CD4-positive, alpha-beta T cell treated with Interferon gamma for 1 hour (primary cell): Measurements from ENCODE around the gene TMED7.

Experiments
- DNase-seq: peaks from one replicate; pipeline ENCODE4 v3.0.0-alpha.2; 2020

TMED7 gene

DNA sequence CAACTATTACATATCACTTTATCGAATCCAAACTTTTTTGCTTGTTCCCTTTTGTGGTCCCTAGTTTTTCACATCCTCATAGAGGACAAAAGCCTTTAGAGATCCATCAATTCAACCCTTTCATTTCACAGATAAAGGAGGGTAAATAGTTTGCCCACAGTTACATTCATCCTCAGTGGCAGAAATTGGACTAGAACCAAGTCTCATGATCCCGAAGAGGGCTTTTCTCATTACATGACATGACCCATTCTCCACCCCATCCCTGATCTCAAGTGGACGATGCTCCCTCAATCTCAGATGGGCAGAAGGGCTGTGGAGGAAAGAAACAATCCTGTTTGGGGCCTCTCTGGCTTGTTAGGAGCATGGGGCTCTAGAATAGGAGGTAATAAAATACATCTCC lies 46.6 kb downstream of the TMED7 start:
- no peak for DNase-seq

DNA sequence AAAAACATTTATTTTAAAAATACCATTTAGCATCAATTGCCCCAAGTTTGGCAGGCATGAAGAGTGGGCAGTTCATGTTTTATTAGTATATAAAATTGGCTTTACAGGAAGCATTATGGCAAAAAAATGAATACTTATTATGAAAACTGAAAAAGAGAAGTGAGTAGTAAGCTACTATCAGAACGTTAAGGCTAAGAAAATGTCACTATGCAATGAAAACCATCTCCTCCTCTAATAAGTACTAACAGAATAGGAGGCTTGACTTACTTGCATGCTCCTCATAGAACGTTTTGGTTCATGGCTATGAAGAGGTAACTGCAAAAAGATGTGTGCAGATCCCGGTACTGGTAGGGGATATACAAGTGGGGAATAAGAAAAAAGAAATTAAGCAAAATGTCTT lies 47.2 kb downstream of the TMED7 start:
- DNase-seq = no peak

DNA sequence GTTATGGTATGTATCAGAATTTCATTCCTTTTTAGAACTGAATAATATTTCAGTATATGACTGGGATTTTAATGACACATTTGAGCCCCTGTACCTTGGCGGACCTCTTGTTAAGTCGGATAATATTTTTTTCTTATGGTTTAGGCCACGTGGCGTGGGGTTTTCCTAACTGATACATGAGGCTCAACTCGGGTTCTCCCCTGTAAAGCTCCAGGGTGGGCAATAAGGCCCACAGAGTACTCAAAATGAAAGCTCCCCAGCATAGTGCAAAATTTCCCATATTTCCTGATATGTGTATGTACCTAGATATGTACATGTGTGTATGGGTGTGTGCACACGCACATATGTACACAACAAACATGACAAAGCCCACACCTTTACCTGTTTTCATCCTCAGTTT lies 48.1 kb downstream of the TMED7 start:
- DNase-seq = no peak

DNA sequence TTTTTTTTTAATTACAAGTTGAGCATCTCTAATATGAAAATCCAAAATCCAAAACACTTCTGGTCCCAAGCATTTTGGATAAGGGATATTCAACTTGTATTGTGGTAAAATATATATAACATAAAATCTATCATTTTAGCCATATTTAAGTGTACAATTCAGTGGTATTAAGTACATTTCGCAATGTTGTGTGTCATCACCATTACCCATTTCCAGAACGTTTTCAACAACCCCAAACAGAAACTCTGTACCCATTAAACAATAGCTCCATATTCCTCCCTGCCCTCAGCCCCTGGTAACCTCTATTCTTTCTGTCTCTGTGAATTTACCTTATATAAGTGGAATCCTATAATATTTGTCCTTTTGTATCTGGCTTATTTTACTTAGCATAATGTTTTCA lies 48.5 kb downstream of the TMED7 start:
- no peak for DNase-seq

DNA sequence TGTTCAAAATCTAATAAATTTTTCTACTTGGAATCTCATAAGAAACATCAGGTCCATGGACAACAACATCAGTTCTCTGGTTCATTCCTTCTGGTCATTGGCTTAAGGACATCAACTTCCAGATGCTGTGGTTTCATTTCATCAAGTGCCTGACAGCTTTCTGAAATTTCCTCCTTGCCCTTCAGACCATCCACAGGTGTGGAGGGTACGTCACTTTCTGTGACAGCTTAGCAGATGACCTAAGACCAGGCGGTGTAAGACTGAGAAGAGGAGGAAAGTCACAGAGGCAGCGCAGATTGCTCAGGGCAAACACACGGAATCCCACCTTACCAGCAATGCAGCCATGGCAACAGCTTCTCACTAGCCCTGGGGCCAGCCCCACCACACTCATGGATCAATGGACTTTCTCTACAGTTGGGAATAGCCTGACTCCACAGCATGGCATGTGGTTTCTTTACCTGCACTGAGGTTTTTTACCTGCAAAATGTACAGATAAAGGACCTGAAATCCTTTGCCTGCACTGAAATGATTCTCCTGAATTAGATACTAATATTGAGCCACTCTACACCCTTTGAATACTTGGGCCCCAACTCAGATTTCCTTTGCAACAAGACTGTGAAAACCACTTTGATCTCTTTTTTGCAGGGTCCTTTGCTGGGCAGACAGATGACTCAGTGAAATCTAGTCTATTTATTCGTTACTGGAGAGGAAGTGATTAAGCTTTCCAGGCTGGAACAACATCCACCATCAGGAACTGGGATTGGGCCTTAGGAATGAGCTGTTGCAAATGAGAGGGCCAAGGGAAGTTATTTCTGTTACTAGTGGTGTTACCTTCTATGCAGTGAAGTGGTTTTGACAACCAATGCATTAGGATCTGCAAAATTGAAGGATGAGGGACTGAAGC lies 50.4 kb downstream of the TMED7 start:
- DNase-seq = no peak

DNA sequence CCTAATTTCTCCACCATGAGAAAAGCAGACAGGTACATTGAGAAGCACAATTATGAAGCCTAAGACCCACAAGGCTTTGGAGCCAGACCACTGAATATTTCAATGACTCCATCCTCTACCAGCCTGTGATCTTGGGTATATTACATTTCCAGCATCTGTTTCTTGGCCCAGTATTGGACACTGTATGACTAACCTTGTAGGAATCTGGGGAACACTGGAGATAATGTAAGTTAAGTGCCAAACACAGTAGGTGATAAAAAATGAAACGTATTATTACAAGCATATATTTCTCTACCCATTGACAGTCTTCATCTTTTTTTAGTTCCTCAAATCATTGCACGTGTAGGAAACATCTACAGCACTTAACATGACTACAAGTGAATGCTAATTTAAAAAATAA lies 52.7 kb downstream of the TMED7 start:
- no peak for DNase-seq

DNA sequence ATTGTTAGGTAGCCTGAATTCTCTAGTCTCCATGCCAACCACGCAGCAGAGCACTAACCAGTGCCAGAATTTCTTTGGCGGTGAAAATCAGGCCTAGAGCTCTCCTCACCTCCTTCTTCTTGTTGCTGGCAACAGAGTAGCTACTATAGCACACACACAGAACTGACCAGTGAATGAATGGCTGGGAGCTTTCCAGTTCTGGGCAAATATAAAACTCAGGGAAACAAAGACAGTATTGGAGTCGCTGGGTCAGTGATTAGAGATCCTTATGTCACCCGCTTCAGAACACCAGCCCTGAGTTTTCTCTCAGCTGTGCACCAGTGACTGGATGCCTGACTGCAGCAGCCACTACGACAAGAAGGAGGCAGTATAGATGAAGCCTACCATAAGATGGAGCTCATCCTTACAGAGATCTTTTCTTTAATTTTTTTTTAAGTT lies 54.4 kb downstream of the TMED7 start:
- no peak for DNase-seq

DNA sequence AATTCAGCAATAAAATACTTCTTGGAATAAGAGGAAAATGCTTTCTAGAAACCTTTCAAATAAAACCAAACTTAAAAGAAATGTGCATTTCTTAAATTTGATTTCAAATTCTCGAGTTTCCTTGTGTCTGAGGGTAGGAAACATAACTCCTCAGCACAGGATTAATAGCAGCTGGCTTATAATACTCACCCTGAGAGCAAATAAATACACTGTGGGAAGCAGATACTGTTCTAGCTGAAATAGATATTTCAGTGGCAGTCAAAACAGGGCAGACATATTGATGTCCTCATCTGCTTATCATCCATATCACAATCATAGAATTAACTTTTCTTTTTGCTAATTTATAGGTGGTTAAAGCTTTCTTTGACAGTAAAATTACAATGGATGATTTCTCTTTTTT lies 57.2 kb downstream of the TMED7 start:
- no peak for DNase-seq

DNA sequence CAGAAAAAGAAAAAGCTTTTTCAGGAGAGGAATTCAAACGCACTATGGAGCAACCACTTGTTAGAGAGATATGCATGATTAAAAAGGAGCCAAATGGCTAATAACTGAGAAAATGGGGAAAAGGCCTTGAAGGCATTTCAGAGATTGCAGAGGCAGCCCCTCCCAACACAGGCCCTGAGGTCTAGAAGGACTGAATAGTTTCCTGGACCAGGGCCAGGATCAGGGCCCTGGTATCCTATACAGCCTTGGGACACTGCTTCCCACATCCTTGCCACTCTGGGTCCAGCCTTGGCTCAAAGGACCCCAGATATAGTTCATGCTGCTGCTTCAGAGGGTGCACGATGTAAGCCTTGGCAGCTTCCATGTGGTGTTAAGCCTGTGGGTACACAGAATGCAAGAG lies 60.6 kb downstream of the TMED7 start:
- no peak for DNase-seq
